Stomach (tissue), 19 donors: Measurements from ENCODE around the gene CDHR4. TPM values are rescaled to one million over a fixed set of nuclear protein-coding genes. Genes with fewer than 3 reads are reported as not detected.
A peak's percentile ranks its signal among the peaks of the same experiment; 100 is the strongest.

Experiments used
- DNase-seq, 2 donors: peaks; one replicate each; pipeline versions ENCODE4 v3.0.0 to v3.0.0-alpha.2; 2013 to 2019
- H3K27ac ChIP-seq, 5 donors: fragments of 200-600 bp in 4 of 5; sonication (generic) in 4 of 5; one replicate each; pipeline ENCODE4 v1.5.1; 2013 to 2019; ENCODE audit warnings: mild to moderate bottlenecking in 1 of 5, moderate library complexity in 1 of 5
- H3K27me3 ChIP-seq, 3 donors: fragments of 200-600 bp; sonication (generic); one replicate each; pipeline ENCODE4 v1.5.1; 2017 to 2019; ENCODE audit warnings: mixed run types in 1 of 3
- H3K36me3 ChIP-seq, 4 donors: fragments of 200-600 bp; sonication (generic); 1 replicate in 3 of 4; 2 replicates in 1 of 4; pipeline ENCODE4 v1.5.1; 2016 to 2019
- H3K4me1 ChIP-seq, 4 donors: fragments of 200-600 bp; sonication (generic); one replicate each; pipeline ENCODE4 v1.5.1; 2016 to 2019
- H3K4me3 ChIP-seq, 4 donors: fragments of 200-600 bp; sonication (generic) in 3 of 4; one replicate each; pipeline ENCODE4 v1.5.1; 2016 to 2019; ENCODE audit warnings: mild to moderate bottlenecking in 1 of 4
- H3K9me3 ChIP-seq, 4 donors: fragments of 200-600 bp; sonication (generic); one replicate each; pipeline ENCODE4 v1.5.1; 2016 to 2019
- CTCF ChIP-seq, 7 experiments: fragments of 450-650 bp in 4 of 7; fragments of 200-600 bp in 3 of 7; sonication (generic) in 3 of 7; IDR thresholded peaks; one replicate each; pipeline ENCODE4 v1.5.1; 2016 to 2019; ENCODE audit warnings: antibody characterized with exemption in 7 of 7, control low read depth in 2 of 7, mild to moderate bottlenecking in 1 of 7
- EP300 ChIP-seq: sonication (generic); formaldehyde crosslinking; IDR thresholded peaks from one replicate; pipeline ENCODE4 v1.6.1; 2017; ENCODE audit warnings: antibody characterized with exemption
- POLR2A ChIP-seq, 4 donors: fragments of 450-650 bp; IDR thresholded peaks; one replicate each; pipeline ENCODE4 v1.6.1; 2016; ENCODE audit warnings: antibody characterized with exemption in 4 of 4, control low read depth in 2 of 4, mild to moderate bottlenecking in 1 of 4, moderate library complexity in 1 of 4
- POLR2AphosphoS5 ChIP-seq, 3 donors: sonication (generic); formaldehyde crosslinking; IDR thresholded peaks; one replicate each; pipeline ENCODE4 v1.6.1; 2016; ENCODE audit warnings: antibody characterized with exemption in 3 of 3
- WGBS, 5 donors: extraction: QIAGEN DNeasy Blood & Tissue Kit in 3 of 5; methylation state at CpG; one replicate each; pipeline versions ENCODE4 v1.1.5 to v1.1.7; 2013 to 2018; 5-methylcytosine and 5-hydroxymethylcytosine counted together
- intact Hi-C: fragments of 100-400 bp; cut with DNase I; formaldehyde crosslinking; loops from one replicate; pipeline ENCODE4 v1.15.1; 2023; ENCODE audit warnings: low total_unique reads
- long read RNA-seq, 10 donors: transcript quantifications; one replicate each; lab custom pipeline, GENCODE V29; 2026
- polyA plus RNA-seq, 3 donors: library from polyadenylated mRNA; stranded (reverse); fragments of 200-250 nt; gene quantifications; one replicate each; pipeline ENCODE4 v1.2.3, GENCODE V29; 2013
- total RNA-seq, 5 donors: library from RNA; depleted of rRNA; stranded (reverse); fragments of >200 nt; gene quantifications; one replicate each; pipeline versions ENCODE4 v1.1.0 to v1.2.3, GENCODE V29; 2014 to 2016
- donor health status: healthy with polysubstance abuse.
- donor health status: Bipolar disorder and iron deficiency.
- donor health status: healthy.

CDHR4 gene
- total RNA-seq (under 1 TPM in 2 of 5 donors, not detected in 3; under 0.01 to 0.73 TPM), polyA plus RNA-seq (under 1 TPM in 1 of 3 donors, not detected in 2; 0.18 TPM)
- long read RNA-seq, donor 1, result 0 reads
- long read RNA-seq, donor 2, result 0 reads
- long read RNA-seq, donor 3, result 0 reads
- long read RNA-seq, donor 4, result 0 reads
- long read RNA-seq, donor 5, result 0 reads
- long read RNA-seq, donor 6, result 0 reads
- long read RNA-seq, donor 7, result 0 reads
- long read RNA-seq, donor 8, result 0 reads
- long read RNA-seq, donor 9, result 0 reads
- long read RNA-seq, donor 10, result 0 reads

- H3K27ac ChIP-seq, result no peak within 1 kb of the TSS
- intact Hi-C loops, result no loop called here
- H3K9me3 ChIP-seq, result no peaks in the 10 kb centered on the region
- no peaks in the 10 kb centered on the region for H3K27me3 ChIP-seq
- no peak within 1 kb of the TSS for H3K4me3 ChIP-seq
- TF ChIP-seq POLR2AphosphoS5 (IDR thresholded peaks at IDR 0.05) (no peak), EP300 (no peak), CTCF (IDR thresholded peaks at IDR 0.05) (no peak), POLR2A (IDR thresholded peaks at IDR 0.05) (no peak)
- H3K36me3 ChIP-seq, result no peaks in the 10 kb centered on the region
- WGBS, 5 donors, result 35 to 64% (median 57%) methylated on average over 2 to 4 of the region's 4 CpGs
- H3K4me1 ChIP-seq, result peaks cover 13 to 40% (median 27%) of the 10 kb centered on the region in 4 donors
- DNase-seq, result peak in 1 of 2 donors; percentile 48
These were observed at the start of gene CDHR4 for GRCh38 chr3:49799761-49800160. TSS of gene CDHR4 (minus strand) at chr3:49799873. CDS start at chr3:49799812, 61 bp downstream.

GRCh38 chr3:49845694-49846093 is 46.0 kb upstream of the CDHR4 start:
- H3K4me3 ChIP-seq, result no peak overlapping the region
- DNase-seq, result no peak
- H3K36me3 ChIP-seq, result peaks cover 0 to 8% (median 0%) of the 10 kb centered on the region in 4 donors
- intact Hi-C loops, result no loop called here
- H3K27ac ChIP-seq, result no peak overlapping the region
- TF ChIP-seq POLR2A (IDR thresholded peaks at IDR 0.05), result no peak
- TF ChIP-seq POLR2AphosphoS5 (IDR thresholded peaks at IDR 0.05), result no peak
- TF ChIP-seq CTCF (IDR thresholded peaks at IDR 0.05), result no peak
- no peak for TF ChIP-seq EP300
- no peaks in the 10 kb centered on the region for H3K9me3 ChIP-seq
- 69 to 92% (median 90%) methylated on average over 3 of the region's 3 CpGs for WGBS, 5 donors
- H3K4me1 ChIP-seq, result peaks cover 0 to 7% (median under 1%) of the 10 kb centered on the region in 4 donors
- H3K27me3 ChIP-seq, result no peaks in the 10 kb centered on the region

GRCh38 chr3:49844464-49845183 is 45.0 kb upstream of the CDHR4 start:
- intact Hi-C loops, result no loop called here
- peaks cover 0 to 13% (median 6%) of the 10 kb centered on the region in 4 donors for H3K4me1 ChIP-seq

More at GRCh38 chr3:49844464-49845183, 45.0 kb upstream of the CDHR4 start:
- H3K4me3 ChIP-seq, result no peak overlapping the region
- 65 to 82% (median 78%) methylated on average over 4 to 5 of the region's 5 CpGs for WGBS, 5 donors
- H3K27me3 ChIP-seq, result no peaks in the 10 kb centered on the region
- peaks cover 0 to 8% (median 0%) of the 10 kb centered on the region in 4 donors for H3K36me3 ChIP-seq
- DNase-seq, result no peak
- no peak overlapping the region for H3K27ac ChIP-seq
- H3K9me3 ChIP-seq, result no peaks in the 10 kb centered on the region
- TF ChIP-seq POLR2A (IDR thresholded peaks at IDR 0.05) (no peak), EP300 (no peak), CTCF (IDR thresholded peaks at IDR 0.05) (no peak), POLR2AphosphoS5 (IDR thresholded peaks at IDR 0.05) (no peak)
